ENCODE measurements around the gene DLGAP1. TPM values are rescaled to one million over a fixed set of nuclear protein-coding genes. Genes with fewer than 3 reads are reported as not detected.
A peak's percentile ranks its signal among the peaks of the same experiment; 100 is the strongest.
"Not testable (repeated sequence)": the region's sequence is repeated elsewhere in the genome, so short reads cannot be mapped to it uniquely, and the experiment has no call there.

Gene DLGAP1
- total RNA-seq, 1 donor from 2014 or later: 0.52 TPM

- no peak for DNase-seq (ENCODE audit: low spot score)
Observed at GRCh38 chr18:3720818-3721545, 734.1 kb downstream of the DLGAP1 start.

GRCh38 chr18:3720159-3720558 lies 734.9 kb downstream of the DLGAP1 start:
- DNase-seq (ENCODE audit: low spot score): no peak

GRCh38 chr18:3717376-3718025 lies 737.6 kb downstream of the DLGAP1 start:
- no peak for DNase-seq (ENCODE audit: low spot score)

- no peak for DNase-seq (ENCODE audit: low spot score)
Observed at GRCh38 chr18:3716116-3716660, 738.9 kb downstream of the DLGAP1 start.

GRCh38 chr18:3715231-3716080 lies 739.7 kb downstream of the DLGAP1 start:
- no peak for DNase-seq (ENCODE audit: low spot score)

- no peak for DNase-seq (ENCODE audit: low spot score)
Observed at GRCh38 chr18:3713708-3714107, 741.4 kb downstream of the DLGAP1 start.

GRCh38 chr18:3713166-3713565 lies 741.9 kb downstream of the DLGAP1 start:
- no peak for DNase-seq (ENCODE audit: low spot score)

GRCh38 chr18:3712491-3712890 lies 742.6 kb downstream of the DLGAP1 start:
- DNase-seq (ENCODE audit: low spot score): no peak

GRCh38 chr18:3710712-3711301 lies 744.3 kb downstream of the DLGAP1 start:
- peak; percentile 63 for DNase-seq (ENCODE audit: low spot score)

- DNase-seq (ENCODE audit: low spot score): no peak
Observed at GRCh38 chr18:3709205-3709604, 745.9 kb downstream of the DLGAP1 start.

GRCh38 chr18:3706279-3707097 lies 748.6 kb downstream of the DLGAP1 start:
- DNase-seq (ENCODE audit: low spot score): no peak

- no peak for DNase-seq (ENCODE audit: low spot score)
Observed at GRCh38 chr18:3704556-3705344, 750.4 kb downstream of the DLGAP1 start.

GRCh38 chr18:3703732-3704176 lies 751.4 kb downstream of the DLGAP1 start:
- DNase-seq (ENCODE audit: low spot score): peak; percentile 66

- DNase-seq (ENCODE audit: low spot score): peak; percentile 48
Observed at GRCh38 chr18:3699707-3700567, 755.2 kb downstream of the DLGAP1 start.

- not testable (repeated sequence) for DNase-seq (ENCODE audit: low spot score)
Observed at GRCh38 chr18:3694030-3694778, 760.9 kb downstream of the DLGAP1 start.

GRCh38 chr18:3693410-3693809 lies 761.7 kb downstream of the DLGAP1 start:
- no peak for DNase-seq (ENCODE audit: low spot score)

GRCh38 chr18:3692691-3693090 lies 762.4 kb downstream of the DLGAP1 start:
- no peak for DNase-seq (ENCODE audit: low spot score)

- no peak for DNase-seq (ENCODE audit: low spot score)
Observed at GRCh38 chr18:3692113-3692621, 762.9 kb downstream of the DLGAP1 start.
